K562 (cell line): ENCODE measurements around the gene BAD. TPM values are rescaled to one million over a fixed set of nuclear protein-coding genes. Genes with fewer than 3 reads are reported as not detected.
A peak's percentile ranks its signal among the peaks of the same experiment; 100 is the strongest.

ENCODE experiments used
- AFF4 ChIP-seq: sonication (generic); formaldehyde crosslinking; IDR thresholded peaks from 2 replicates; pipeline ENCODE4 v1.8.0; 2023; ENCODE audit warnings: mild to moderate bottlenecking, missing genetic modification reagents
- BMI1 ChIP-seq: fragments of 150-350 bp; IDR thresholded peaks from 2 replicates; pipeline ENCODE4 v1.6.1; 2014; ENCODE audit warnings: low read length
- CC2D1A ChIP-seq: fragments of 450-650 bp; IDR thresholded peaks from 2 replicates; pipeline ENCODE4 v1.6.1; 2017; ENCODE audit warnings: mild to moderate bottlenecking
- CREBBP ChIP-seq: IDR thresholded peaks from one replicate; pipeline ENCODE4 v1.6.1; 2012; ENCODE audit warnings: low read depth, mild to moderate bottlenecking, control low read depth, inconsistent platforms, low read length
- ESRRB ChIP-seq: fragments of 250-450 bp; sonication (Bioruptor Pico); IDR thresholded peaks from 2 replicates; pipeline ENCODE4 v1.5.0; 2020; ENCODE audit warnings: mild to moderate bottlenecking, moderate library complexity, borderline replicate concordance
- HDAC2 ChIP-seq: fragments of 450-650 bp; IDR thresholded peaks from 2 replicates; pipeline ENCODE4 v1.6.1; 2016; ENCODE audit warnings: mild to moderate bottlenecking
- HNRNPLL ChIP-seq: fragments of 200-400 bp; formaldehyde crosslinking; IDR thresholded peaks from 2 replicates; pipeline ENCODE4 v1.6.1; 2017; ENCODE audit warnings: low read length, low read depth, mild to moderate bottlenecking; ENCODE audit not compliant: poor library complexity, severe bottlenecking
- KLF16 ChIP-seq: IDR thresholded peaks from 2 replicates; pipeline ENCODE4 v1.6.1; 2016; ENCODE audit warnings: antibody characterized with exemption
- LCOR ChIP-seq: sonication (generic); formaldehyde crosslinking; IDR thresholded peaks from 2 replicates; pipeline ENCODE4 v1.8.0; 2022; ENCODE audit warnings: mild to moderate bottlenecking, missing genetic modification reagents
- NR4A1 ChIP-seq, 2 experiments: fragments of 250-450 bp in 1 of 2; fragments of 450-650 bp in 1 of 2; sonication (Bioruptor Pico) in 1 of 2; IDR thresholded peaks; 2 replicates each; pipeline versions ENCODE4 v1.4.0 to v1.6.1; 2016 to 2020; ENCODE audit warnings: mild to moderate bottlenecking in 2 of 2, missing compliant biosample characterization in 1 of 2, missing genetic modification characterization in 1 of 2, moderate library complexity in 1 of 2
- POLR2G ChIP-seq: fragments of 200-400 bp; formaldehyde crosslinking; IDR thresholded peaks from 2 replicates; pipeline ENCODE4 v1.6.1; 2017; ENCODE audit warnings: low read depth, mild to moderate bottlenecking, antibody characterized with exemption, low read length, moderate library complexity
- SLC30A9 ChIP-seq: fragments of 250-450 bp; sonication (Bioruptor Pico); IDR thresholded peaks from 2 replicates; pipeline ENCODE4 v1.8.0; 2022; ENCODE audit warnings: mild to moderate bottlenecking, moderate library complexity
- SRF ChIP-seq, 2 experiments: fragments of 250-450, 450-650 bp in 1 of 2; sonication (Bioruptor Pico) in 1 of 2; sonication (generic) in 1 of 2; formaldehyde crosslinking; IDR thresholded peaks; 2 replicates each; pipeline versions ENCODE4 v1.5.0 to v1.5.1; 2020 to 2022; ENCODE audit warnings: mild to moderate bottlenecking in 1 of 2, missing genetic modification reagents in 1 of 2
- SUPT5H ChIP-seq: fragments of 450-650 bp; IDR thresholded peaks from 2 replicates; pipeline ENCODE4 v1.6.1; 2016
- TCF15 ChIP-seq: fragments of 250-450 bp; sonication (Bioruptor Pico); IDR thresholded peaks from 2 replicates; pipeline ENCODE4 v1.8.0; 2022; ENCODE audit warnings: moderate library complexity, mild to moderate bottlenecking, inconsistent platforms
- XRCC5 ChIP-seq: fragments of 200-400 bp; formaldehyde crosslinking; IDR thresholded peaks from 2 replicates; pipeline ENCODE4 v1.6.1; 2017; ENCODE audit warnings: low read depth, mild to moderate bottlenecking, low read length
- ZFX ChIP-seq: sonication (generic); formaldehyde crosslinking; IDR thresholded peaks from 2 replicates; pipeline ENCODE4 v1.8.0; 2022; ENCODE audit warnings: mild to moderate bottlenecking, missing genetic modification reagents, moderate library complexity
- ZNF561 ChIP-seq: fragments of 450-650 bp; formaldehyde crosslinking; conservative IDR thresholded peaks from 2 replicates; pipeline ENCODE4 v1.4.0; 2020; ENCODE audit warnings: mild to moderate bottlenecking, moderate library complexity
- ZNF655 ChIP-seq: fragments of 250-450 bp; sonication (Bioruptor Pico); IDR thresholded peaks from 2 replicates; pipeline ENCODE4 v1.5.0; 2021
- polyA plus RNA-seq, 8 experiments: library from polyadenylated mRNA; depleted of rRNA in 4 of 8; stranded (reverse) in 5 of 8; unstranded in 3 of 8; fragments of >200 nt; fragmentation: Nextera tagmentation in 2 of 8; fragmentation: Illumina TruSeq in 1 of 8; extraction: Ambion mirVana in 2 of 8; extraction: Trizol in 1 of 8; gene quantifications; 2 replicates each; pipeline versions ENCODE4 v1.2.1 to v1.2.3, GENCODE V29; 2011 to 2014; ENCODE audit warnings: inconsistent platforms in 1 of 8, missing spikeins in 1 of 8
- total RNA-seq, 7 experiments: library from RNA; depleted of rRNA in 6 of 7; stranded (reverse); fragments of >200 nt in 6 of 7; fragmentation: Illumina TruSeq in 2 of 7; extraction: Trizol in 2 of 7; gene quantifications; 2 replicates each; pipeline versions ENCODE4 v1.2.1 to v1.2.3, GENCODE V29; 2011 to 2021; ENCODE audit warnings: low replicate concordance in 1 of 7

BAD gene
- total and polyA plus RNA-seq, 9 of the 15 experiments (the other 6 are each of a cell fraction or from before 2014, with no cell fraction given) = 0.61 to 45.6 (median 11.8) TPM

GRCh38 chr11:64284048-64284961 lies at the start of gene BAD (continued):
- TF ChIP-seq NR4A1 (CRISPR knock-in tag; IDR thresholded peaks at IDR 0.05) (no peak), NR4A1 (tag; IDR thresholded peaks at IDR 0.05) (no peak), SRF (CRISPR knock-in tag; IDR thresholded peaks at IDR 0.05) (peak in 1 of 2 experiments; percentile 43; a peak in 1 of 4 replicates), BMI1 (peak; percentile 90), ESRRB (CRISPR knock-in tag) (no peak), HDAC2 (0 out of 2 replicates have a peak, but pooled peaks have one; percentile 41), ZFX (CRISPR knock-in tag) (peak; percentile 84), SUPT5H (peak; percentile 73; the same call in 1 of the 2 replicates), POLR2G (peak; percentile 80), KLF16 (no peak), SLC30A9 (CRISPR knock-in tag) (no peak), TCF15 (CRISPR knock-in tag) (no peak), ZNF561 (CRISPR knock-in tag) (no peak), CREBBP (no peak), AFF4 (CRISPR knock-in tag) (0 out of 2 replicates have a peak, but pooled peaks have one; percentile 42), HNRNPLL (peak; percentile 13), ZNF655 (CRISPR knock-in tag) (no peak), CC2D1A (0 out of 2 replicates have a peak, but pooled peaks have one; percentile 12), LCOR (CRISPR knock-in tag) (no peak), XRCC5 (0 out of 2 replicates have a peak, but pooled peaks have one; percentile 58)
